ENCODE results near the gene AMHR2.
"Not testable (repeated sequence)": the region's sequence is repeated elsewhere in the genome, so short reads cannot be mapped to it uniquely, and the experiment has no call there.

The AMHR2 gene

GRCh38 chr12:53418221-53418620 is 5.4 kb upstream of the AMHR2 start:
- Histone ChIP-seq H3K4me2 (ENCODE audit: low read depth, low read length) (no peak overlapping the region), H3K79me2 (ENCODE audit: low read length) (0 out of 2 replicates have a peak, but pooled peaks cover 4% of the 10 kb centered on the region), H3K9me3 (replicated peaks; ENCODE audit: insufficient read depth, low read length) (no peaks in the 10 kb centered on the region), H3K4me3 (ENCODE audit: low read length) (no peak overlapping the region), H2AFZ (ENCODE audit: low read length) (no peak overlapping the region), H4K20me1 (ENCODE audit: insufficient read depth, low read length) (no peaks in the 10 kb centered on the region), H3K27ac (ENCODE audit: low read length) (no peak overlapping the region), H3K27me3 (replicated peaks; ENCODE audit: insufficient read depth, low read length) (no peaks in the 10 kb centered on the region), H3F3A (ENCODE audit: insufficient read depth, low read length) (no peaks in the 10 kb centered on the region), H3K4me1 (ENCODE audit: low read length) (peaks cover 7% of the 10 kb centered on the region), H3K9ac (ENCODE audit: low read length) (no peak overlapping the region), H3K36me3 (replicated peaks; ENCODE audit: insufficient read depth, low read length) (no peaks in the 10 kb centered on the region), H3K9me2 (replicated peaks; ENCODE audit: insufficient read depth, low read length) (no peaks in the 10 kb centered on the region)
- TF ChIP-seq EZH2 (optimal IDR thresholded peaks at IDR 0.05; ENCODE audit: low read depth, low read length) (no peak), CTCF (IDR thresholded peaks at IDR 0.05; ENCODE audit: low read length) (no peak), EZH2phosphoT487 (IDR thresholded peaks at IDR 0.05; ENCODE audit: low read length) (no peak)
- DNase-seq, result no peak

GRCh38 chr12:53419756-53420155 is 3.9 kb upstream of the AMHR2 start:
- Histone ChIP-seq H3K4me3 (ENCODE audit: low read length) (no peak overlapping the region), H3K36me3 (replicated peaks; ENCODE audit: insufficient read depth, low read length) (no peaks in the 10 kb centered on the region), H3K9ac (ENCODE audit: low read length) (no peak overlapping the region), H3K4me1 (ENCODE audit: low read length) (peaks cover 4% of the 10 kb centered on the region; the same call in 1 of the 2 replicates), H3K27me3 (replicated peaks; ENCODE audit: insufficient read depth, low read length) (no peaks in the 10 kb centered on the region), H3F3A (ENCODE audit: insufficient read depth, low read length) (no peaks in the 10 kb centered on the region), H3K4me2 (ENCODE audit: low read depth, low read length) (no peak overlapping the region), H4K20me1 (ENCODE audit: insufficient read depth, low read length) (no peaks in the 10 kb centered on the region), H3K79me2 (ENCODE audit: low read length) (no peaks in the 10 kb centered on the region), H2AFZ (ENCODE audit: low read length) (no peak overlapping the region), H3K9me2 (replicated peaks; ENCODE audit: insufficient read depth, low read length) (no peaks in the 10 kb centered on the region), H3K9me3 (replicated peaks; ENCODE audit: insufficient read depth, low read length) (no peaks in the 10 kb centered on the region), H3K27ac (ENCODE audit: low read length) (no peak overlapping the region)
- DNase-seq, result no peak
- TF ChIP-seq EZH2 (optimal IDR thresholded peaks at IDR 0.05; ENCODE audit: low read depth, low read length) (no peak), CTCF (IDR thresholded peaks at IDR 0.05; ENCODE audit: low read length) (no peak), EZH2phosphoT487 (IDR thresholded peaks at IDR 0.05; ENCODE audit: low read length) (no peak)

DNA sequence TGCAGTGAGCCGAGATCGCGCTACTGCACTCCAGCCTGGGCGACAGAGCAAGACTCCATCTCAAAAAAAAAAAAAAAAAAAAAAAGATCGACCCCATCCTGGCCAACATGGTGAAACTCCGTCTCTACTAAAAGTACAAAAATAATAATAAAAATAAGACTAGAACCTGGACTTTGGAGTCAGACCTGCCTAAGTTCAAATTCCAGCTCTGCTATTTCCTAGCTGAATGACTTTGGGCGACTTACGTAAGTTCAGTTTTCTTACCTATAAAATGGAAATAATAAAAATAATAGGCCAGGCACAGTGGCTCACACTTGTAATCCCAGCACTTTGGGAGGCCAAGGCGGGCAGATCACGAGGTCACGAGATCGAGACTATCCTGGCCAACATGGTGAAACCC is 1.4 kb upstream of the AMHR2 start:
- H3K9me3 ChIP-seq (replicated peaks; ENCODE audit: insufficient read depth, low read length); H3K4me1 ChIP-seq (ENCODE audit: low read length); DNase-seq; H3K36me3 ChIP-seq (replicated peaks; ENCODE audit: insufficient read depth, low read length); H2AFZ ChIP-seq (ENCODE audit: low read length); H3K27me3 ChIP-seq (replicated peaks; ENCODE audit: insufficient read depth, low read length); H3K79me2 ChIP-seq (ENCODE audit: low read length); H3K4me3 ChIP-seq (ENCODE audit: low read length); H3K27ac ChIP-seq (ENCODE audit: low read length); H3F3A ChIP-seq (ENCODE audit: insufficient read depth, low read length); H3K4me2 ChIP-seq (ENCODE audit: low read depth, low read length); H3K9ac ChIP-seq (ENCODE audit: low read length); H4K20me1 ChIP-seq (ENCODE audit: insufficient read depth, low read length); H3K9me2 ChIP-seq (replicated peaks; ENCODE audit: insufficient read depth, low read length): not testable (repeated sequence)

GRCh38 chr12:53424626-53425514 is 1.2 kb downstream of the AMHR2 start:
- Histone ChIP-seq H3F3A (ENCODE audit: insufficient read depth, low read length) (no peaks in the 10 kb centered on the region), H3K4me1 (ENCODE audit: low read length) (peaks cover 14% of the 10 kb centered on the region), H3K79me2 (ENCODE audit: low read length) (no peaks in the 10 kb centered on the region), H3K27ac (ENCODE audit: low read length) (no peak overlapping the region), H2AFZ (ENCODE audit: low read length) (no peak overlapping the region), H3K4me3 (ENCODE audit: low read length) (no peak overlapping the region), H3K4me2 (ENCODE audit: low read depth, low read length) (no peak overlapping the region), H3K36me3 (replicated peaks; ENCODE audit: insufficient read depth, low read length) (no peaks in the 10 kb centered on the region), H3K9ac (ENCODE audit: low read length) (no peak overlapping the region), H4K20me1 (ENCODE audit: insufficient read depth, low read length) (no peaks in the 10 kb centered on the region), H3K9me2 (replicated peaks; ENCODE audit: insufficient read depth, low read length) (no peaks in the 10 kb centered on the region), H3K27me3 (replicated peaks; ENCODE audit: insufficient read depth, low read length) (no peaks in the 10 kb centered on the region), H3K9me3 (replicated peaks; ENCODE audit: insufficient read depth, low read length) (no peaks in the 10 kb centered on the region)
- no peak for DNase-seq
- TF ChIP-seq CTCF (IDR thresholded peaks at IDR 0.05; ENCODE audit: low read length) (no peak), EZH2phosphoT487 (IDR thresholded peaks at IDR 0.05; ENCODE audit: low read length) (no peak), EZH2 (optimal IDR thresholded peaks at IDR 0.05; ENCODE audit: low read depth, low read length) (no peak)
